Glomerular visceral epithelial cell (primary cell): ENCODE measurements around the gene HDAC4.
"Not testable (repeated sequence)": the region's sequence is repeated elsewhere in the genome, so short reads cannot be mapped to it uniquely, and the experiment has no call there.

Source experiments
- DNase-seq: peaks from one replicate; pipeline ENCODE4 v3.0.0-alpha.2; 2016; ENCODE audit errors: extremely low spot score

The HDAC4 gene

DNA sequence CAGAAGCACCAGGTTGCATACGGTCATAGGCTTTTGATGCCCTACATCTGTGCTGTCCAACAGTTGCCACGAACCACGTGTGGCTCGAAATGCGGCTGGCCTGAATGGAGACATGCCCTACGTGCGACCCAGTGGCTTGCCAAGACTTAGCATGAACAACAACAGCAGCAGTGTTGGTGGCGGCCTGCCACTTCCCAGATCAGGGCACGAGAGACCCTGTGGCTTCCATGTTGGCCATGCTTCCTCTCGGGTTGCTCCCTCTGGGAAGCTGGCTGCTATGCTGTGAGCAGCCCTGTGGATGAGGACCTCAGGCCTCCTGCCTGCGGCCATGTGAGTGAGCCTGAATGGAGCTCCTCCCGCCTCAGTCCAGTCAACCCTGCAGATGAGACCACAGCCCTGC lies 212.3 kb downstream of the HDAC4 start:
- no peak for DNase-seq

DNA sequence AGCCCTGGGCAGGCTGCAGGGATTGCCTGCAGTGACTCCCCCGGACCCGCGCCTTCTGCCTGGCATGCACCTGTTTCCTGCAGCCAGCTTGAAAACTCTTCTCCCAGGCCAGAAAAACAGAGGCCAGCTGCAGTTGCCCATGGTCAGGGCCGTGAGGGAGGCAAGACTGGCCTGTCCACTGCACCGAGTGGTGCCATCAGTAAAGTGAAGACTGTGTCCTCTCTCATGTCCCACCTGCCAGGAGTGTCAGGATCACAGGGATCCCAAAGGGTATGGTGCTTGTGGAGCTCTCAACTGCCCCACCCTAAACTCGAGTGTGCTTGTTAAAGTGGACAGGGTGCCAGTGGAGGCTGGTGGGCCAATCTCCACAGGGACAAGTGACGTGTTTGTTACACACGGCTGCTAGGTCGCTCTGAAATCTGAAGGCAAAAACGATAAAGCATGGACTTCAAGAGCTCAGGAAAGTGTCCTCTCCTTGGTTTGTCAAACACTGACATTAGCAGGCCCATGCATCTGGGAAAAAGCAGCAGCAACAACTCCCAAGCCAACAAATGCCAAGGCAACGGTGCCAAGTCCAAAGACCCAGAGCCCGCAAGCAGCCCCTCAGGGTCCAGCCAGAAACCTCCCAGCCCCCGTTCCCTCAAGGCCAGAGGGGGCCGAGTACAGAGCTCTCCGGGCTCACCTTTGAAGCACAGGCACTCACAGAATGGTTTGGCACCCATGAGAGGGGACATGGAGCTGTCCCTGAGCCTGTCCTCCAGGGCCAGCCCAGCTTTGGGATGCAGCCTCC lies 213.2 kb downstream of the HDAC4 start:
- DNase-seq: no peak

DNA sequence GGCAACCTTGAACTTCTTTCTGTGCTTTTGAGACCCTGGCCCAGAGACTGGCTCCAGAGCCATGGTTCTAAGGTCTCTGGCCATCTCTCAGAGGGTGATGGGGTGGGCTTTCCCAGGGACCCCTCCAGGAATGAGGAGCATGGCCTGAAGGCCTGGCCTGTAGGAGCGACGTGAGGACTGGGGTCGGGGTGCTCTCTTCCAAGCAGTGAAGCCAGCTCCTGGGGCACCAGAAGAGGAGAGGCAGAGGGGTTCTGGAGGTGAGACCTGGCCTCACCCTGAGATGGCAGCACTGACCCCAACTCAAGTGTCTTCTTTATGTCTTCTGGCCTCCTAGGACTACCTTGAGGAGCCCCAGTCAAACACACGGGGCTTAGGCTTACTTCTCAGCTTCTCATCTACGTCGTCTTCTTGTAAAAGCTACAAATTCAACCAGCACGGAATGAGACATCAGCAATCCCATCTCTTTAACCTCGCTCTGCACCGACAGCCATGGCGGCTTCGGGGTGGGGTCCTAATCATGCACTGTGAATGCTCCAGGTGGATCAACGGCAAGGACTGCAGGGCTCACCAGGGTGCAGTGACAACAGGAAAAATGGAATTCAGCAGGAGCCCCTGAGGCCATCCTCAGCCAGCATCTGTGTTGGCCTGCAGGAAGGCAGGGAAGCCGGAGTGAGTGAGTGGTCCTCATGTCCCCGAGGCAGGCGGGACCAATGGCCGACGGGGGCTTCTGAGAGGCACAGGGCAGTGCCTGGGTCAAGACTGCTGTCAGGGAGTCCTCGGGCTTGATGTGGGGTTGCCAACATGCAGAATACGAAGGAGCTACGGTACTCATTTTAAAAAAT lies 214.1 kb downstream of the HDAC4 start:
- DNase-seq: no peak

GRCh38 chr2:239184968-239185903 lies 215.6 kb downstream of the HDAC4 start:
- DNase-seq: no peak

DNA sequence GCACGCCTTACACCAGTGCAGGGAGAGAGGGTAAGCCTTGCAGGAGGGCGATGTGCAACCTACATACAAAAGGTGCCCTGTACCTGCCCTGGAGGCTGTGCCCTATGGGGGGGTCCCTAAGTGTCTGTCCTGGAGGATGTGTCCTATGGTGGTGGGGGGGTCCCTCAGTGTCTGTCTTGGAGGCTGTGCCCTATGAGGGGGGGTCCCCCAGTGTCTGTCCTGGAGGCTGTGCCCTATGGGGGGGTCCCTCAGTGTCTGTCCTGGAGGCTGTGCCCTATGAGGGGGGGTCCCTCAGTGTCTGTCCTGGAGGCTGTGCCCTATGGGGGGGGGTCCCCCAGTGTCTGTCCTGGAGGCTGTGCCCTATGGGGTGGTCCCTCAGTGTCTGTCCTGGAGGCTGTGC lies 216.6 kb downstream of the HDAC4 start:
- DNase-seq: no peak

GRCh38 chr2:239182981-239183791 lies 217.6 kb downstream of the HDAC4 start:
- DNase-seq: no peak

DNA sequence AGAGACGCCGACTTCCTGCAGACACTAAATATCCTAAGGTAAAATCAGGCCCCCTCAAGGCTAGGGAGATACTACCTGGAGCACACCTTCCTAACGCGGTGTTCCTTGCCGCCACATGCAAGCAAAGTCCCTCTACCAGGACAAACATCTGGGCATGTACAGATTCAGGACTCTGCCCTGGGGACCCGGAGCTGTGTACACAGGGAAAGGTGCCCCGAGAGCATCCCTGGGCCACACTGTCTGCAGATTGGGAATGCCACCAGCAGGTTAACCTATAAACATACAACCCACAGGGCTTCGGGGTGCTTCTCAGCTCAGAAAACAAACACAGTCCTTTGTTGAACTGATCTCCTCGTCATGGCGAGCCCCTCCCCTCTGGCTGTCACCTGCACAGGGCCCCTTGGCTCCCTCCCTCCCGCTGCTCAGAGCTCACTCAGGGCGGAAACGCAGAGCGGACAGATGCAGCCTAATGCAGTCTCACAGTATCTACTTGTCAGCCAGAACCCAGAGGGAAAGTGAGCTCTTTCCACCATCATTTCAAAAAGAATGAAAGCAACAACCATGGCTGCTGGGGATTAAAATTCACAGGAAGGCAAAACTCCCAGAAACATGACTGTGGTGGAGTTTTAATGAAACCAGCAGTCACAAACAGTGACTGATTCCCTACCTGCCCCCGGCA lies 218.8 kb downstream of the HDAC4 start:
- no peak for DNase-seq

DNA sequence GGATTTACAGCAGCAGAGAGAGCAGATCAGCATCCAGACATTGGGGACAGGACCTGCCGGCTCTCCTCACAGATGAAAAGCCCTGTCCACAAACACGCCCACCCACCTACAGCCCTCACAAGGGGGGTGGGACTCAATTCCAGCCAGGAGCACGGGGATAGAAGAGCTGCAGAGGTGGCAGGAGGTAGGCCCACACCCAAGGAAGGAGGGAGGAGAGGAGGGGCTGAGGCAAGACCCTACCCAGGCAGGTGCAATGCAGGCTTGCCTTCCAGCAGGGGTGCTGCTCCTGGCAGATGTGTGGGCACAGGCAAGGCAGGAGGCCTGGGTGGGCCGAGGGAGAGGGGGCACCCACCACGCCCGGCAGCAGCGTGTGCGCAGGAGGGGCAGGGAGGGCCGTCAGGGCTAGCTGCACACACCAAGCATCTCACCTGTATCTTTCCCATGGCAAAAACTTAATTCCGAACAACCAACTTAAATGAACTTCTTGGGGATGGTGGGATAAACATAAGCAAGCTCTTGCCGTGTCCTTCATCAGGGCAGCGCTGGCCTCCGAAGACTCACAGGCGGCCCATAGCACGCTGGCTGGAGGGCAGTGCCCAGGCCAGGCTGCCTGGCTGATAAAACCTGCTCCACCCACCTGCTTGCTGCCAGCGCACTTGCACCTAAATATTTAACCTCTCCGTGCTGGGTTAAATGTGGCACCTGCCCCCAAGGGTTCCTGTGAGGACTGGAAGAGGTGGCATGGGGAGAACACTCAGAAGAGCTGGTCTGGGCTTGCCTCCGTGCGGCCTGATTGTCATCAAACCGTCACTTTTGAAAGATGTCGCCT lies 219.5 kb downstream of the HDAC4 start:
- no peak for DNase-seq

DNA sequence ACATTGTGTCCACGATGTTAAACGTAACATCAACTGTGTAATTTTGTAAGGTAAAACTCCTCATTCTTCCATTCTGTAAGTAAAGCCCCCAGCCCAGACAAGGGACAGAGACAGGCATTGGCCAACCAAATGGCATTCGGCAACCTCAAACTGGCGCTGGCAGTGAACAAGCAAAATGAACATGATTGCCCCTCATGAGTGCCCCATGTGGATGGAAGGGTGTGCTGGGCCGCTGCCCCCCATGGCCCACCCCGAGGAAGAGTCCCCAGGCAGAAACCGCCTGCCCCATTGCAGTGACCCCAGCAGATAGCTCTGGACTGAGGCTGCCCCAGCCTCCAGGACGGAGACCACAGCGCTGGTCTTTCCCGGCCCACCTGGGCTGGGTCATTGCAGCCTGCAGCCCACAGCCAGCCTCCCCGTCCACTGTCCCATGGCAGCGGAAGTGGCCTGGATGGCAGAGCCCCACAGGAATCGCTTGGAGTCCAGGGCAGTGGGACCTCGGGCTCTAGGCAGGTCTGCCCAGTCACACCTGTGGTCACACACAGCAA lies 220.2 kb downstream of the HDAC4 start:
- DNase-seq: no peak

GRCh38 chr2:239179851-239180371 lies 220.9 kb downstream of the HDAC4 start:
- no peak for DNase-seq

DNA sequence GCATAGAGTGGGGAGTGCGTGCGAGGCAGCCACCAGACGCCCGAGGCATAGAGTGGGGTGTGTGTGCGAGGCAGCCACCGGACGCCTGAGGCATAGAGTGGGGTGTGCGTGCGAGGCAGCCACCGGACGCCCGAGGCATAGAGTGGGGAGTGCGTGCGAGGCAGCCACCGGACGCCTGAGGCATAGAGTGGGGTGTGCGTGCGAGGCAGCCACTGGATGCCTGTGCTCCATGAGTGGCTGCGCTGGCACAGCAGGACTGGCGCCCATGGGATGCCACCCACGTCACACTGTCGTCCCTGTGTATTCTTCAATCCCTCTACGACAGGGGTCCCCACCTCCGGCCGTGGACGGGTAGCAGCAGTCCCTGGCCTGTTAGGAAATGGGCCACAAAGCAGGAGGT lies 221.9 kb downstream of the HDAC4 start:
- DNase-seq: no peak

DNA sequence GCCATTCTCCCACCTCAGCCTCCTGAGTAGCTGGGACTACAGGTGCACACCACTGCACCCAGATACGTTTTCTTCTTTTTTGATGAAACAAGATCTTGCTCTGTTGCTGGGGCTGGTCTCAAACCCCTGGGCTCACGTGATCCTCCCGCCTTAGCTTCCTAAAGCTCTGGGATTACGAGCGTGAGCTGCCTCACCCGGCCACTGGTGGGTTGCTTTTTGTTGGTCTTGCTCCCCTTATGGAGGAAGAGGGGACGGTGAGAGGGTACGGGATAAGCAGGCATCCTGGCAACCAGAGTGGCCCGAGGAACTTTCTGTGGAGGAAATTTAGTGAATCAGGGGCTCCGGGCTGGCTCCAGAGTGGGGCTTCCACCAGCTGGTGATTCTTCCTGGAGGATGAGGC lies 222.3 kb downstream of the HDAC4 start:
- no peak for DNase-seq

DNA sequence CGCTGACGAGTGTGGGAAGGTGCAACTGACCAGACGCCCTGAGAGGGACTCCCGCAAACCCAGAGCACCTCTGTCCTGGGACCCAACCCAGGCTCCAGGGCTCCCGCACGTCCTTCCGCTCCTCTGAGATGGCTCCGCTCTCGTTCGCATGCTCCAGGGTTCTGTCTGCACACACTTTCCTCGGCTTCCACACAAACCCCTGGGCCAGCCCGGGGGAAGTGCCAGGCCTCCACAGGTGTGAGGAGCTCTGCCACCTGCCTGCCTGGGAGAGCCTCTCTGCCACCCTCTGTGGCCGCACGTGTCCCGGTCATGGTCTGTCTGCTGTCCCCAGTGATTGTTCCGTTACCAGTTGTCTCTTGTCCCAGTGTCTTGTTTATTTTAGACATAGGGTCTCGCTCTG lies 222.9 kb downstream of the HDAC4 start:
- no peak for DNase-seq

DNA sequence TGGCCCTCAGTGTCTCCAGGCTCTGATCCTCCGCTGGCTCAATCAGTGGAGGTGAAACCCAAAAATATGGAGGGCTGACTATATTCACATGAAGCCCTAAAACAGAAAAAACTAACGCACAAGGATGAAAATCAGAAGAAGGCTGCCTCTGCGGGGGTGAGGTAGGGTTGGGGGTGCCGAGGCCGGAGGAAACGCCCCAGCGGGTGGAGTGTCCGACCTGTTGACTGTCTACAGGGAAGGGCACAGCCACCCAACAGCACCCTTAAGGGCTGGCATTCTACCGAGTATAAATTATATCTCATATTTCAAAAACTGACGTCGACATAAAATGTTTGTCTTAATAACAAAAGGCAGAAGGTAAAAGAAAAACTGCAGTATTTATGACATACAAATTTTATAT lies 223.5 kb downstream of the HDAC4 start:
- DNase-seq: no peak

GRCh38 chr2:239176138-239176803 lies 224.5 kb downstream of the HDAC4 start:
- not testable (repeated sequence) for DNase-seq

DNA sequence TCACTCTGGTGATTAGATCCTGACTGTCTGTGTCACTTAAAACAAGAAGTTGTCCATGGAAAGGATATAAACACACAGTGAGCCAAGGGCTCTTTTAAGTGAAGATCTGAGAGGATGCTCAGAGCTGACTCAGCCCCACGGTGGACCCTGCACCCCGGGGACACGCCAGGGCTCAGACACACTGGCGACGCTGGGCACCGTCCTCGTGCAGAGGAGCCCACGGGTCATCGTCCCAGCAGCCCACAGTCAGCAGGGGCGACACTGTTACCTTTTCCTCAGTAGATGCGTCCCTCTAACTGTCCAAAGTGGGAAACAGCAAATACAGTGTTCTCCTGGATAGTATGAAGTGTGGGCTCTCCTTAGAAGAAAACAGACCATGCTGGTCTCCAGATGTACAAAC lies 225.6 kb downstream of the HDAC4 start:
- no peak for DNase-seq

DNA sequence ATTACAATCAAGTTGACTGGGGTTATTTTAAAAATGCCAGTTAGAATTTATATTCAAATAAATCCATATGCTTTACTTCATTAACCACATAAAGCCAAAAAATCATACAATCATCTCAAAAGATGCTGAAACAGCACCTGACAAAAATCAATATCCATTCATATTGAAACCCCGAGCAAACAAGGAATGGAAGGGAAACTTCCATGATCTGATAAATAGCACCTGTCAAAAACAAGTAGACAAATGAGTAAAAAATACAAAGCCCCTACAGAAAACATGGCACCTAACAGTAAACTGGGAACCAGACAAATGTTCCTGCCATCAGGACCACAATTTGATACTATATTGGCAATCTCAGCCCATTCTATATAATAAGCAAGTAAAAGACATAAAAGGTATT lies 227.5 kb downstream of the HDAC4 start:
- DNase-seq: no peak

- no peak for DNase-seq
Observed at GRCh38 chr2:239171643-239172042, 229.2 kb downstream of the HDAC4 start.
